GM12801 (cell line): ENCODE data around the gene GLCCI1.

Experiments used
- CTCF ChIP-seq: IDR thresholded peaks from one replicate; pipeline ENCODE4 v1.5.1; 2011; ENCODE audit warnings: control low read depth; ENCODE audit not compliant: insufficient read length; ENCODE audit errors: extremely low read depth

GLCCI1 gene

GRCh38 chr7:8052824-8053223 is 84.2 kb downstream of the GLCCI1 start:
- no peak for TF ChIP-seq CTCF

- no peak for TF ChIP-seq CTCF
Measured at GRCh38 chr7:8056439-8056838, 87.8 kb downstream of the GLCCI1 start.

GRCh38 chr7:8057566-8057965 is 89.0 kb downstream of the GLCCI1 start:
- TF ChIP-seq CTCF: no peak

GRCh38 chr7:8058322-8058721 is 89.7 kb downstream of the GLCCI1 start:
- TF ChIP-seq CTCF: no peak

- TF ChIP-seq CTCF: no peak
Measured at GRCh38 chr7:8058852-8059251, 90.3 kb downstream of the GLCCI1 start.

GRCh38 chr7:8060241-8060640 is 91.6 kb downstream of the GLCCI1 start:
- no peak for TF ChIP-seq CTCF

- TF ChIP-seq CTCF: no peak
Measured at GRCh38 chr7:8063706-8064297, 95.2 kb downstream of the GLCCI1 start.
